Skeletal muscle cell (primary cell): Measurements from ENCODE around the gene PHLDB2.

Experiments used
- DNase-seq: peaks from one replicate; pipeline ENCODE4 v3.0.0-alpha.2; 2010; ENCODE audit warnings: low read depth
- H3K4me3 ChIP-seq: 2 replicates; pipeline ENCODE4 v1.5.1; 2011; ENCODE audit warnings: low read depth, mild to moderate bottlenecking, control low read depth, low read length, moderate library complexity

The PHLDB2 gene

GRCh38 chr3:112004669-112005068 lies 145.6 kb downstream of the PHLDB2 start:
- H3K4me3 ChIP-seq: no peak overlapping the region
- no peak for DNase-seq

DNA sequence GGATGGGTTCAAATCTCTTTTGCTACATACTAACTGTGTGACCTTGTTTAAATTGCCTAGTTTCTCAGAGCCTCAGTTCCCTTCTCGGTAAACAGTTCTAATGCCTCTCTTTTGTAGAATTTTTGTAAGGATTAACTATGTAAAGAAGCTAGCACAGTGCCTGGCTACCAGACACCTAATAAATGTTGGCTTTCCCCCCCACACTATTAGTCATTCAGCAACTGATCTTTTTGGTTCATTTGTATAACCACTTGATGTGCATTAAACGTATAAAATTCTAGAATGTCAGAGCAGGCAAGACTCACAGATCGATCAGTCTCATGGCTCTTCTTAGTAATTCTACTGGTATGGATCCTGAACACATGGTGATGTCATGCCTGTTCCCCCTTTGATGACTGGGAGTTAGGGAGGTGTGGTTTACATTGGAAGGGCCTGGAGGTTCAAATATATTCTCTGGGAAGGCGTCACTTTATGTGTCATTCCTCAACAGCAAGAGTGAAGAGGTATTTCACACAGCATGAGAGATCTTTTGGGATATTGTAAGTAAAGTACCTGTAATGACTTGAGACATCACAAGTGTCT lies 146.1 kb downstream of the PHLDB2 start:
- H3K4me3 ChIP-seq: no peak overlapping the region
- no peak for DNase-seq

GRCh38 chr3:112007633-112008032 lies 148.6 kb downstream of the PHLDB2 start:
- peak; percentile 53 for DNase-seq
- H3K4me3 ChIP-seq: no peak overlapping the region

DNA sequence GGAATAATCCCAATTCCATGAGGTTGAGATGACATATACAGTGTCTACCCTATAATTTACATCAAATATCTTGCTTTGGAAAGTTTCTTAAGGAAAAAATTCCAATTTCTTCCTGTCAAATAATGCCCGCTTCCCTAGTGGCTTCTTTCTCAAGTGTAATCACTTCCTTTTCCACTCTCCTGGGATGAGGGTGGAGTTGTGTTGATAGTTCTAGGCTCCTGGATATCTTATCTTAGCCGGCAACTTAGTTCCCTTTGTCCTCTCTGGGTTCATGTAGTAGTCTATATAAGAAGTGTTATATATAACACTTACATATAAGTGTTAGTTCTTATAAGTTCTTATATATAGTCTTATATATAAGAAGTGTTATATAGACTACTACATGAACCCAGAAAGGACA lies 150.6 kb downstream of the PHLDB2 start:
- H3K4me3 ChIP-seq: no peak overlapping the region
- DNase-seq: no peak

DNA sequence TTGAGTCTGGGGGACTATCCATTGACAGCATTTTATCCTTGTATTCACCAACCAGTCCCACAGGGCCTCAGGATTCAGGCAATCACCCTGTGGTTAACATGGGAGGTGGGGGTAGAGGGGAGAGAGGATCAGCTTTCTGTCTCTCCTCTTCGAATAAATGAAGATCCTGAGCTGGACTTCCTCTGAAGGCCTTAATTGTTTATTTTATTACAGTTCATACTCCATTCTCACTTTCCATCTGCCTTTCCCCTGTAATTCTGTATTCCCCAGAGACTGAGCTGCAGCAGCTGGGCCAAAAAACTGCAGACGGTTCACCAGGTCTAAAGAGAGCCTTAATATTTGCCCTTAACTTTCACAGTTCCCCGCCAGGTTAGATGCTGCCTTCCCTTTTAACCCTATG lies 151.6 kb downstream of the PHLDB2 start:
- H3K4me3 ChIP-seq: no peak overlapping the region

GRCh38 chr3:112011376-112011940 lies 152.4 kb downstream of the PHLDB2 start:
- no peak for DNase-seq
- no peak overlapping the region for H3K4me3 ChIP-seq

More for the DNA sequence above, 151.6 kb downstream of the PHLDB2 start:
- no peak for DNase-seq

GRCh38 chr3:112012205-112012992 lies 153.3 kb downstream of the PHLDB2 start:
- no peak for DNase-seq
- no peak overlapping the region for H3K4me3 ChIP-seq

DNA sequence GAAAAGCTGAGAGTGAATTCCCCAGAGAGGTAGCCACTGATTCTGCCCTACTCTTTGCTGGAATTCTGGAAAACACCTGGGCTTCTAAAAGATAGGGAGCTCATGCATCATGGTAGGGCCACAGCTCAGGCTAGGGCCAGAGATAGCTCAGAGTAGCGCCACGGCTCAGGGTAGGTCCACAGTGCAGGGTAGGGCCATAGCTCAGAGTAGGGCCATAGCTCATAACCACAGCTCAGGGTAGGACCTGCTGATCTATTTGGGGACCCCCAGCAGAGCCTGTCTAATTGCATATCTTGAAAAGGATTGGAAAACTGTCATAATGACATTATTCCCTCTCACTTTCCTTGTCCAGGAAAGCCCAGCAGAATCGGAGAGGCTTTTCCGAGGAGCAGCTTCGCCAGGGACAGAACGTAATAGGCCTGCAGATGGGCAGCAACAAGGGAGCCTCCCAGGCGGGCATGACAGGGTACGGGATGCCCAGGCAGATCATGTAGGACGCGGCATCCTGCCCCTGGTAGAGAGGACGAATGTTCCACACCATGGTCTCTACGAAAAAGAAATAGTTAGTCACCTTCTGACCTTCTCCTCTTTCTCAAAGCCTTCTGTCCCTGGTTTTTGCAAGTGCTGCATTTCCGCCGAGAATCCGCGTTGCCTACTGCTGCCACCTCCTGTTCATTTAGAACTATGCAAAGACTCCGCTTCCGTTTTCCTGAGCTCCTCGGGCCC lies 154.2 kb downstream of the PHLDB2 start:
- no peak overlapping the region for H3K4me3 ChIP-seq
- DNase-seq: peak; percentile 40

DNA sequence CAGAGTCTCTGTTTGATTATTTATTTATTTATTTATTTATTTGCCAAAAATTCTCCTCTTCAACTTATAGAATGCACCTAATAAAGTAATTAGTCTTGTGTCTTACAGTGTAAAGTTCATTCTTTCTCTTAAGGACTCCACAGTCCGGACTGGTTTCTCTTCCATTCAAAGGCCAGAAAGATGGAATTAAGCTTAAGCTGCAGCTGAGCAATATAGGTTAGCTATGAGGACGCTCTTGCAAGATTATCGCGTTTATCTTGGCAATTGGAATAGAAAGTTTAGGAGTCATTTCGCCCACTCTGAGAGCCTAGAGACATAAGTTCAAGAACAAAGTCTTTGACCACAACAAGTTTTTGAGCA lies 154.7 kb downstream of the PHLDB2 start:
- H3K4me3 ChIP-seq: no peak overlapping the region
- DNase-seq: no peak

- H3K4me3 ChIP-seq: no peak overlapping the region
- DNase-seq: no peak
Measured at GRCh38 chr3:112017091-112017490, 158.0 kb downstream of the PHLDB2 start.

DNA sequence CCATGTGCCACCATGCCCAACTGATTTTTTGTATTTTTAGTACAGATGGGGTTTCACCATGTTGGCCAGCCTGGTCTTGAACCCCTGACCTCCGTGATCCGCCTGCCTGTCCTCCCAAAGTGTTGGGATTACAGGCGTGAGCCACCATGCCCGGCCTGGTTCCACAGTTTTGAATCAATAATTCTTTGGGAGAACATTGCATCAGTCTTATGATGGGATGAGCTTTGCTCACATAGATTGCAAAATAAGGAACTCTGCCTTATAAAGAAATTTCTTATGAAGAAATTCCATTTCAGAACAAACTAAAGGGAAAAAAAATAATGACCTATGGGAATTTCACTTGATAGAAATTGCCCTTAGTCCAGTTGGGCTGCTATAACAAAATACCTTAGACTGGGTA lies 159.6 kb downstream of the PHLDB2 start:
- H3K4me3 ChIP-seq: no peak overlapping the region
- no peak for DNase-seq

GRCh38 chr3:112019716-112020115 lies 160.7 kb downstream of the PHLDB2 start:
- no peak overlapping the region for H3K4me3 ChIP-seq
- DNase-seq: no peak

GRCh38 chr3:112020674-112021085 lies 161.6 kb downstream of the PHLDB2 start:
- H3K4me3 ChIP-seq: no peak overlapping the region
- DNase-seq: no peak
